K562 (cell line): ENCODE data around the gene RNF145. TPM values are rescaled to one million over a fixed set of nuclear protein-coding genes. Genes with fewer than 3 reads are reported as not detected.

Experiments
- AFF1 ChIP-seq, 2 experiments: fragments of 450-650 bp; IDR thresholded peaks; 2 replicates each; pipeline ENCODE4 v1.6.1; 2018; ENCODE audit warnings: mild to moderate bottlenecking in 2 of 2, low read depth in 1 of 2; ENCODE audit not compliant: partially characterized antibody in 2 of 2
- BCL6 ChIP-seq: fragments of 250-450 bp; sonication (Bioruptor Pico); IDR thresholded peaks from 2 replicates; pipeline ENCODE4 v1.4.0; 2020
- CBX8 ChIP-seq: fragments of 200-600 bp; sonication (generic); IDR thresholded peaks from 2 replicates; pipeline ENCODE4 v1.6.1; 2012; ENCODE audit warnings: borderline replicate concordance, mixed run types, low read depth, mild to moderate bottlenecking, moderate library complexity, mixed read lengths, low read length, control low read depth, inconsistent platforms; ENCODE audit not compliant: poor library complexity, severe bottlenecking; ENCODE audit errors: extremely low read depth
- CREBBP ChIP-seq: IDR thresholded peaks from one replicate; pipeline ENCODE4 v1.6.1; 2012; ENCODE audit warnings: low read depth, mild to moderate bottlenecking, control low read depth, inconsistent platforms, low read length
- CREM ChIP-seq: IDR thresholded peaks from 2 replicates; pipeline ENCODE4 v1.6.1; 2014; ENCODE audit warnings: antibody characterized with exemption, low read depth
- DACH1 ChIP-seq: fragments of 450-650 bp; IDR thresholded peaks from 2 replicates; pipeline ENCODE4 v1.6.1; 2018; ENCODE audit not compliant: partially characterized antibody
- FOXM1 ChIP-seq, 2 experiments: fragments of 450-650 bp in 1 of 2; sonication (generic) in 1 of 2; formaldehyde crosslinking in 1 of 2; IDR thresholded peaks; 2 replicates each; pipeline versions ENCODE4 v1.6.1 to v1.9.0; 2017 to 2022; ENCODE audit warnings: low read depth in 2 of 2, mild to moderate bottlenecking in 2 of 2, missing genetic modification reagents in 1 of 2, moderate library complexity in 1 of 2
- KAT2B ChIP-seq: IDR thresholded peaks from one replicate; pipeline ENCODE4 v1.6.1; 2012; ENCODE audit warnings: low read depth, mild to moderate bottlenecking, control low read depth, inconsistent platforms, low read length, moderate library complexity
- MAZ ChIP-seq, 2 experiments: fragments of 450-650 bp in 1 of 2; sonication (generic) in 1 of 2; formaldehyde crosslinking; IDR thresholded peaks in 1 of 2; conservative IDR thresholded peaks in 1 of 2; 2 replicates each; pipeline versions ENCODE4 v1.4.0 to v1.5.0; 2020; ENCODE audit warnings: mild to moderate bottlenecking in 1 of 2, missing genetic modification reagents in 1 of 2
- MCM2 ChIP-seq: fragments of 450-650 bp; IDR thresholded peaks from 2 replicates; pipeline ENCODE4 v1.6.1; 2017; ENCODE audit warnings: low read depth, mild to moderate bottlenecking
- PHB2 ChIP-seq: fragments of 450-650 bp; IDR thresholded peaks from 2 replicates; pipeline ENCODE4 v1.6.1; 2017; ENCODE audit warnings: low read depth
- POLR2AphosphoS2 ChIP-seq: IDR thresholded peaks from 2 replicates; pipeline ENCODE4 v1.6.1; 2012; ENCODE audit warnings: low read length, improper control_type of control experiment
- POLR2AphosphoS5 ChIP-seq: IDR thresholded peaks from 2 replicates; pipeline ENCODE4 v1.6.1; 2011; ENCODE audit warnings: mild to moderate bottlenecking, low read depth, low read length, moderate library complexity; ENCODE audit not compliant: control insufficient read depth, insufficient read depth
- PPARD ChIP-seq: fragments of 250-450 bp; sonication (Bioruptor Pico); IDR thresholded peaks from 2 replicates; pipeline ENCODE4 v1.8.0; 2022; ENCODE audit warnings: inconsistent platforms, mild to moderate bottlenecking, moderate library complexity
- PTBP1 ChIP-seq: fragments of 200-400 bp; formaldehyde crosslinking; IDR thresholded peaks from 2 replicates; pipeline ENCODE4 v1.6.1; 2017; ENCODE audit warnings: low read depth, low read length
- PYGO2 ChIP-seq: fragments of 450-650 bp; IDR thresholded peaks from 2 replicates; pipeline ENCODE4 v1.6.1; 2016; ENCODE audit warnings: mild to moderate bottlenecking, missing genetic modification characterization, moderate library complexity, missing compliant biosample characterization
- TAF7 ChIP-seq: fragments of 450-650 bp; IDR thresholded peaks from 2 replicates; pipeline ENCODE4 v1.6.1; 2016; ENCODE audit warnings: missing genetic modification characterization, missing compliant biosample characterization
- TEAD2 ChIP-seq: fragments of 450-650 bp; IDR thresholded peaks from 2 replicates; pipeline ENCODE4 v1.6.1; 2016; ENCODE audit warnings: missing genetic modification characterization, control low read depth, missing compliant biosample characterization
- TRIM24 ChIP-seq, 2 experiments: fragments of 450-650 bp; IDR thresholded peaks; 2 replicates each; pipeline ENCODE4 v1.6.1; 2016
- USF2 ChIP-seq: sonication (generic); formaldehyde crosslinking; IDR thresholded peaks from 2 replicates; pipeline ENCODE4 v1.5.0; 2020; ENCODE audit warnings: missing genetic modification reagents
- WHSC1 ChIP-seq: IDR thresholded peaks from one replicate; pipeline ENCODE4 v1.6.1; 2012; ENCODE audit warnings: low read length, control low read depth, inconsistent platforms
- ZNF197 ChIP-seq: fragments of 200-800 bp; sonication (Bioruptor generic); IDR thresholded peaks from 2 replicates; pipeline ENCODE4 v1.6.1; 2016; ENCODE audit warnings: low read depth, missing genetic modification characterization, missing compliant biosample characterization
- ZNF436 ChIP-seq: fragments of 250-450, 450-650 bp; sonication (Bioruptor Pico); formaldehyde crosslinking; IDR thresholded peaks from 2 replicates; pipeline ENCODE4 v1.7.0; 2020; ENCODE audit warnings: mild to moderate bottlenecking
- ZNF668 ChIP-seq: fragments of 250-450 bp; sonication (Bioruptor Pico); IDR thresholded peaks from 2 replicates; pipeline ENCODE4 v1.8.0; 2022; ENCODE audit warnings: mild to moderate bottlenecking, inconsistent platforms
- ZNF764 ChIP-seq: fragments of 250-450 bp; sonication (Bioruptor Pico); IDR thresholded peaks from 2 replicates; pipeline ENCODE4 v1.4.0; 2020; ENCODE audit warnings: low read depth, mild to moderate bottlenecking, moderate library complexity
- polyA plus RNA-seq, 8 experiments: library from polyadenylated mRNA; depleted of rRNA in 4 of 8; stranded (reverse) in 5 of 8; unstranded in 3 of 8; fragments of >200 nt; fragmentation: Nextera tagmentation in 2 of 8; fragmentation: Illumina TruSeq in 1 of 8; extraction: Ambion mirVana in 2 of 8; extraction: Trizol in 1 of 8; gene quantifications; 2 replicates each; pipeline versions ENCODE4 v1.2.1 to v1.2.3, GENCODE V29; 2011 to 2014; ENCODE audit warnings: inconsistent platforms in 1 of 8, missing spikeins in 1 of 8
- total RNA-seq, 7 experiments: library from RNA; depleted of rRNA in 6 of 7; stranded (reverse); fragments of >200 nt in 6 of 7; fragmentation: Illumina TruSeq in 2 of 7; extraction: Trizol in 2 of 7; gene quantifications; 2 replicates each; pipeline versions ENCODE4 v1.2.1 to v1.2.3, GENCODE V29; 2011 to 2021; ENCODE audit warnings: low replicate concordance in 1 of 7

RNF145 gene
- total and polyA plus RNA-seq, 9 of the 15 experiments (the other 6 are each of a cell fraction or from before 2014, with no cell fraction given): 13.6 to 40.7 (median 25.4) TPM

GRCh38 chr5:159207686-159208513, 1.5 kb downstream of the RNF145 start (continued):
- TF ChIP-seq WHSC1: no peak
- peak; percentile 62 to 65; a peak in 3 of 4 replicates for TF ChIP-seq MAZ (CRISPR knock-in tag; conservative IDR thresholded peaks at IDR 0.05 in 1 of 2, IDR thresholded peaks at IDR 0.05 in 1 of 2)
- TF ChIP-seq ZNF436 (CRISPR knock-in tag): no peak
- no peak for TF ChIP-seq POLR2AphosphoS2
- TF ChIP-seq CREM: peak; percentile 65
- TF ChIP-seq TRIM24 (IDR thresholded peaks at IDR 0.05): peak in 1 of 2 experiments; percentile 44; a peak in 2 of 4 replicates
- no peak for TF ChIP-seq BCL6 (CRISPR knock-in tag)
- peak; percentile 70 to 74 for TF ChIP-seq AFF1 (IDR thresholded peaks at IDR 0.05; ENCODE audit: low read depth in 1 of 2, partially characterized antibody in 2 of 2)
- no peak for TF ChIP-seq CREBBP
- TF ChIP-seq DACH1: no peak
- no peak for TF ChIP-seq CBX8
- TF ChIP-seq PHB2: no peak
- TF ChIP-seq PTBP1: no peak
- no peak for TF ChIP-seq ZNF197 (CRISPR knock-in tag)
- no peak for TF ChIP-seq KAT2B
- TF ChIP-seq MCM2: no peak
- no peak for TF ChIP-seq TAF7 (tag)
- TF ChIP-seq FOXM1 (IDR thresholded peaks at IDR 0.05; ENCODE audit: low read depth): no peak
- no peak for TF ChIP-seq FOXM1 (CRISPR knock-in tag; IDR thresholded peaks at IDR 0.05; ENCODE audit: low read depth)
- TF ChIP-seq POLR2AphosphoS5: peak; percentile 76; the same call in 1 of the 2 replicates
- TF ChIP-seq ZNF668: no peak
- no peak for TF ChIP-seq TEAD2 (tag)
- TF ChIP-seq ZNF764 (CRISPR knock-in tag): no peak
- no peak for TF ChIP-seq PPARD
- no peak for TF ChIP-seq PYGO2 (tag)
- TF ChIP-seq USF2: no peak
